Measurements from ENCODE around the gene DPH6. TPM values are rescaled to one million over a fixed set of nuclear protein-coding genes. Genes with fewer than 3 reads are reported as not detected.

DPH6 gene
- total RNA-seq, 1 donor from 2014 or later, result 30.2 TPM

- H3K4me1 ChIP-seq, result no peaks in the 10 kb centered on the region
- intact Hi-C loops (cut with DNase I), result no loop called here
- no peak overlapping the region for H3K27ac ChIP-seq
- DNase-seq (ENCODE audit: extremely low spot score in 2 of 2), result no peak
- H3K9me3 ChIP-seq, result no peaks in the 10 kb centered on the region
- no peak overlapping the region for H3K4me3 ChIP-seq
- H3K27me3 ChIP-seq, result no peaks in the 10 kb centered on the region
- TF ChIP-seq POLR2AphosphoS5 (IDR thresholded peaks at IDR 0.05; ENCODE audit: insufficient read depth in 1 of 2, low read depth in 1 of 2) (no peak), POLR2A (IDR thresholded peaks at IDR 0.05) (no peak)
- TF ChIP-seq, protein P1, sequence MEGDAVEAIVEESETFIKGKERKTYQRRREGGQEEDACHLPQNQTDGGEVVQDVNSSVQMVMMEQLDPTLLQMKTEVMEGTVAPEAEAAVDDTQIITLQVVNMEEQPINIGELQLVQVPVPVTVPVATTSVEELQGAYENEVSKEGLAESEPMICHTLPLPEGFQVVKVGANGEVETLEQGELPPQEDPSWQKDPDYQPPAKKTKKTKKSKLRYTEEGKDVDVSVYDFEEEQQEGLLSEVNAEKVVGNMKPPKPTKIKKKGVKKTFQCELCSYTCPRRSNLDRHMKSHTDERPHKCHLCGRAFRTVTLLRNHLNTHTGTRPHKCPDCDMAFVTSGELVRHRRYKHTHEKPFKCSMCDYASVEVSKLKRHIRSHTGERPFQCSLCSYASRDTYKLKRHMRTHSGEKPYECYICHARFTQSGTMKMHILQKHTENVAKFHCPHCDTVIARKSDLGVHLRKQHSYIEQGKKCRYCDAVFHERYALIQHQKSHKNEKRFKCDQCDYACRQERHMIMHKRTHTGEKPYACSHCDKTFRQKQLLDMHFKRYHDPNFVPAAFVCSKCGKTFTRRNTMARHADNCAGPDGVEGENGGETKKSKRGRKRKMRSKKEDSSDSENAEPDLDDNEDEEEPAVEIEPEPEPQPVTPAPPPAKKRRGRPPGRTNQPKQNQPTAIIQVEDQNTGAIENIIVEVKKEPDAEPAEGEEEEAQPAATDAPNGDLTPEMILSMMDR (IDR thresholded peaks at IDR 0.05), result no peak
- no peaks in the 10 kb centered on the region for H3K36me3 ChIP-seq
These were observed 40.8 kb downstream of the DPH6 start for GRCh38 chr15:35505141-35505540.

- H3K36me3 ChIP-seq, result peaks cover 0 to 6% of the 10 kb centered on the region in 2 donors
- no peaks in the 10 kb centered on the region for H3K27me3 ChIP-seq
- no peaks in the 10 kb centered on the region for H3K9me3 ChIP-seq
- intact Hi-C loops (cut with DNase I), result no loop called here
- DNase-seq (ENCODE audit: extremely low spot score in 2 of 2), result no peak
- H3K4me3 ChIP-seq, result no peak overlapping the region
- TF ChIP-seq POLR2AphosphoS5 (IDR thresholded peaks at IDR 0.05; ENCODE audit: insufficient read depth in 1 of 2, low read depth in 1 of 2) (no peak), POLR2A (IDR thresholded peaks at IDR 0.05) (no peak)
- TF ChIP-seq, protein P1 (IDR thresholded peaks at IDR 0.05), result no peak
- H3K27ac ChIP-seq, result no peak overlapping the region
- H3K4me1 ChIP-seq, result no peaks in the 10 kb centered on the region
These were observed 46.2 kb downstream of the DPH6 start for GRCh38 chr15:35499723-35500122.

DNA sequence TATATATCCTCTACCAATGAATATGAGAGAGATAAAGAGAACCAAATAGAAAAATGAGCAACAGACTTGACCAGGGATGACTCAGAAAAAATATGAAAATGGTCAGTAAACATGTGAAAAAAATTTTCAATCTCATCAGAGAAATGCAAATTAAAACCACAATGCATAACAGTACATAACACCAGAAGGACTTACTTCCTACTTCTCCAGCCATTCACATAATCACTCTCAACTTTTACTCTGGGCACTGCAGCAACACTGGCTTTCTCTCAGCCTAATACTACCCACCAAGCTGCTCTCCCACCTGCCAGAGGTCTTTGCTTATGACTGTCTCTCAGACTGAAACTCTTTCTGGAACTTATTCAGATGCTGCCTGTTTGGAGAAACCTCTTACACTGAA lies 49.4 kb downstream of the DPH6 start:
- DNase-seq (ENCODE audit: extremely low spot score in 2 of 2), result no peak
- Histone ChIP-seq H3K27ac (no peak overlapping the region), H3K4me1 (no peaks in the 10 kb centered on the region), H3K27me3 (no peaks in the 10 kb centered on the region), H3K4me3 (no peak overlapping the region), H3K36me3 (peaks cover 0 to 6% of the 10 kb centered on the region in 2 donors), H3K9me3 (no peaks in the 10 kb centered on the region)
- intact Hi-C loops (cut with DNase I), result no loop called here
- TF ChIP-seq POLR2AphosphoS5 (IDR thresholded peaks at IDR 0.05; ENCODE audit: insufficient read depth in 1 of 2, low read depth in 1 of 2), result no peak
- TF ChIP-seq, protein P1 (IDR thresholded peaks at IDR 0.05), result no peak
- no peak for TF ChIP-seq POLR2A (IDR thresholded peaks at IDR 0.05)

- Histone ChIP-seq H3K4me1 (no peaks in the 10 kb centered on the region), H3K27ac (no peak overlapping the region), H3K27me3 (no peaks in the 10 kb centered on the region), H3K36me3 (peaks cover 0 to 6% of the 10 kb centered on the region in 2 donors), H3K4me3 (no peak overlapping the region), H3K9me3 (no peaks in the 10 kb centered on the region)
- TF ChIP-seq, protein P1 (IDR thresholded peaks at IDR 0.05), result no peak
- TF ChIP-seq POLR2A (IDR thresholded peaks at IDR 0.05) (no peak), POLR2AphosphoS5 (IDR thresholded peaks at IDR 0.05; ENCODE audit: insufficient read depth in 1 of 2, low read depth in 1 of 2) (no peak)
- no peak for DNase-seq (ENCODE audit: extremely low spot score in 2 of 2)
- intact Hi-C loops (cut with DNase I), result no loop called here
These were observed 50.9 kb downstream of the DPH6 start for GRCh38 chr15:35495080-35495479.

DNA sequence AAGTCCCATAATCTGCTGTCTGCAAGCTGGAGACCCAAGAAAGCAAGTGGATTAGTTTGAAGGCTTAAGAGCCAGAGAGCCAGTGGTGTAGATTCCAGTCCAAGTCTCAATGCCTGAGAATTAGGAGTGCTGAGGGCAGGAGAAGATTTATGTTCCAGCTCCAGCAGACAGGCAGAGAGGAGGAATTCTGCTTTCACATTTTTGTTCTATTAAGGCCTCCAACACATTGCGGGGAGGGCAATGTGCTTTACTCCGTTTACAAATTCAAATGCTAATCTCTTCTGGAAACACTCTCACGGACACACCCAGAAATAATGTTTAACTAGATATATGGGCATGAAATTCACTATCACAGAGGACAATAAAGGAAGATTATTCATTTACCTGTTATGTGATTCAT lies 54.0 kb downstream of the DPH6 start:
- H3K36me3 ChIP-seq, result no peaks in the 10 kb centered on the region
- intact Hi-C loops (cut with DNase I), result no loop called here
- no peak for TF ChIP-seq POLR2A (IDR thresholded peaks at IDR 0.05)
- TF ChIP-seq, protein P1 (IDR thresholded peaks at IDR 0.05), result no peak
- TF ChIP-seq POLR2AphosphoS5 (IDR thresholded peaks at IDR 0.05; ENCODE audit: insufficient read depth in 1 of 2, low read depth in 1 of 2), result no peak
- H3K4me1 ChIP-seq, result no peaks in the 10 kb centered on the region
- DNase-seq (ENCODE audit: extremely low spot score in 2 of 2), result no peak
- no peaks in the 10 kb centered on the region for H3K9me3 ChIP-seq
- no peaks in the 10 kb centered on the region for H3K27me3 ChIP-seq
- no peak overlapping the region for H3K4me3 ChIP-seq
- no peak overlapping the region for H3K27ac ChIP-seq

All from vagina (tissue), 2 donors.